ENCODE measurements around the gene RNF157. TPM values are rescaled to one million over a fixed set of nuclear protein-coding genes. Genes with fewer than 3 reads are reported as not detected.

The RNF157 gene
- total and polyA plus RNA-seq, 9 of the 15 experiments (the other 6 are each of a cell fraction or from before 2014, with no cell fraction given) = 8.1 to 31.7 (median 20.8) TPM

GRCh38 chr17:76239538-76240274 lies 587 bp downstream of the RNF157 start (continued):
- 0 out of 2 replicates have a peak, but pooled peaks have one; percentile 22 for TF ChIP-seq E2F5 (CRISPR knock-in tag; IDR thresholded peaks at IDR 0.05)
- TF ChIP-seq PHB2 (IDR thresholded peaks at IDR 0.05; ENCODE audit: low read depth) = no peak
- TF ChIP-seq ATF2 (CRISPR knock-in tag; IDR thresholded peaks at IDR 0.05) = no peak
- TF ChIP-seq ZNF592 (IDR thresholded peaks at IDR 0.05) = peak; percentile 48
- TF ChIP-seq L3MBTL2 (IDR thresholded peaks at IDR 0.05) = peak; percentile 94
- TF ChIP-seq MNT (conservative IDR thresholded peaks at IDR 0.05) = no peak
- TF ChIP-seq RBFOX2 (IDR thresholded peaks at IDR 0.05; ENCODE audit: low read depth, low read length) = peak; percentile 77
- TF ChIP-seq CCNT2 (IDR thresholded peaks at IDR 0.05; ENCODE audit: borderline replicate concordance, extremely low read depth, insufficient read length, low read depth, low read length) = no peak
- no peak for TF ChIP-seq REST (IDR thresholded peaks at IDR 0.05; ENCODE audit: borderline replicate concordance)
- no peak for TF ChIP-seq REST (CRISPR knock-in tag; IDR thresholded peaks at IDR 0.05; ENCODE audit: low read depth)
